HG02759 (cell line): ENCODE measurements around the gene ADCK1.
"Not testable (repeated sequence)": the region's sequence is repeated elsewhere in the genome, so short reads cannot be mapped to it uniquely, and the experiment has no call there.

Source experiments
- ATAC-seq: cut with Tn5 transposase; IDR thresholded peaks from one replicate; pipeline ENCODE4 v1.9.1; 2021; ENCODE audit warnings: mild to moderate bottlenecking, moderate library complexity; ENCODE audit not compliant: unreplicated experiment

Gene ADCK1

DNA sequence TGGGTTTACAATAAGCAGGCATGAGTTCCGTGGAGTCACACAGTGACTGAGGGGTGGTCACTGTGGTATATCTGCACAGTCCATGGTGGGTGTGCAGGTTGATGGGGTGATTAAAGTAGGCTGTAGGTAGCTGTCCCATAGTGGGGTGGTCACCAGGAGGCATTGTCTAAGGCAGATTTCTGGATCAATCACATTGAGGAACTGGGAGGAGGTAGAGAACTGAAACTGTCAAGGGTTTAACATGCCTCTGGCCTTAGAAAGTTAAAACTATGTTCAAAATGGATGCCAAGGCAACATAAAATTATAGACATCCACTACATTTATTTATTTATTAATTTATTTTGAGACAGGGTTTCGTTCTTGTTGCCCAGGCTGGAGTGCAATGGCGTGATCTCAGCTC, 8.3 kb downstream of the ADCK1 start:
- no peak for ATAC-seq

DNA sequence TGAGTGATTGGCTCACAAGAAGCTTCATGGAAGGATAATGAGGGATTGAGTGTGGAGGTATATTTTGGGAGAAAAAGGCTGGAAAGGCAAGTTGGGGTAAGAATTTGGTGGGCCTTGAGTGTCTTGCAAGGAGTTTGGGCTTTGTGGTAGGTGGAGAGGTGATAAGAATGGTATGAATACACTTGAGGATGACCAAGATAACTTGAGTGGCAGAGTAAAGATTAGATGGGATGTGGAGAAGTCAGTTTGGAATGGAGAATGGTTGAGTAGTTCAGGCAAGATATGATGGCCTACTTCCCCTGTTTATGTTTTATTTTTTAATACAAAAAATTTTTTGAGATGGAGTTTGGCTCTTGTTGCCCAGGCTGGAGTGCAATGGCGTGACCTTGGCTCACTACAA, 9.1 kb downstream of the ADCK1 start:
- ATAC-seq: no peak

DNA sequence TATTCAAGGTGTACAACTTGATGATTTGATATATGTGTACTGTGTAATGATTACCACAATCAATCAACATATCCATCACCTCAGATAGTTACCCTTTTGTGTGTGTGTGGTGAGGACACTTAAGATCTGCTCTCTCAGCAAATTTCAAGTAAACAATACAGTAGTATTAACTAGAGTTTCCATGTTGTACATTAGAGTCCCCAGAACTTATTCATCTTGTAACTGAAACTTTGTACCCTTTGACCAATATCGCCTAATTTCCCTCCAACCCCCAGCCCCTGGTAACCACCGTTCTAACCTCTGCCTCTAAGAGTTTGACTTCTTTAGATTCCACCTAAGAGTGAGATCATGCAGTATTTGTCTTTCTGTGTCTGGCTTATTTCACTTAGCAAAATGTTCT, 12.1 kb downstream of the ADCK1 start:
- ATAC-seq: peak; percentile 93

DNA sequence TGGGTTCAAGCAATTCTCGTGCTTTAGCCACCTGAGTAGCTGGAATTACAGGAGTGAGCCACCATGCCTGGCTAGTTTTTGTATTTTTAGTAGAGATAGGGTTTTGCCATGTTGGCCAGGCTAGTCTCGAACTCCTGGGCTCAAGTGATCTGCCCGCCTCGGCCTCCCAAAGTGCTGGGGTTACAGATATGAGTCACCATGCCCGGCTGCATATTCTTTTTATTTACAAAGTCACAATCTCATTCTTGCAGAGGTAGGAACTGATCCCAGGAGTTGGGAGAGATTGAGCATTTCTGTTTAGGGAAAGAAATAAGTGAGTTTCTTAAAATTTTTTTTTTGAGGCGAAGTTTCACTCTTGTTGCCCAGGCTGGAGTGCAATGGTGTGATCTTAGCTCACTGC, 12.8 kb downstream of the ADCK1 start:
- not testable (repeated sequence) for ATAC-seq

DNA sequence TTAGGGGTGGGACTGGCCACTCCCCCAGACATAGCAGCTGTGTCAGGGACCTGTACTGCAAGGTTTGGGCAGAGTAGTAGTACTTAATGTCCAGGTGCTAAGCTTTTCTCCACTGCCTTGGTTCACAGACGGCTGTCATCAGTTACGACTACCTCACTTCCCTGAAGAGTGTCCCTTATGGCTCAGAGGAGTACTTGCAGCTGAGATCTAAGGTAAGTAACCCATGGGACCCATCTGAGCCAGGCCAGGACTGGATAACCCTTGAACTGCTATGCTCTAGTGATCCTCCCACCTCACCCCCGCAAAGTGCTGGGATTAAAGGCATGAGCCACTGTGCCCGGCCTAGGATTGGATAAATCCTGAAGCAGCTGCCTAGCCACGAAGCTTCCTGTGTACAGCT, 22.4 kb downstream of the ADCK1 start:
- ATAC-seq: no peak

DNA sequence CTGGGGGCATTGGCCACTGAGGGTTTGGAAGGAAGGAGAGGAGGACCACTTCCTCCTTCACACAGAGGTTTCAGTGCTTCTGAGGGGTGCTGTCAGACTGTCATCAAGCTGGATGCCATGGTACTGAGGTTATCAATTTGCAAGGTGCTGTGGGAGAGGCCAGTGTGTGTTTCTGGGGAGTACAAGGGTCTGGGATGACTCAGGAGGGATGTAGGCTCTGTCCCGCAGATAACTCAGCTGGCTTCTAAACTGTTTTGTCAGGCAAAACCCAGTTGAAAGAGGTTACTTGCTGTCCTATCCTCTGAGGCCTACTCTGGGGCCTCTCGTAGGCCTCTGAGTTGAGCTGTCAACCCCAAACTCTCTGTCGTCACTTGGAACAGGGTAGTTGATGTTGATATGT, 22.8 kb downstream of the ADCK1 start:
- ATAC-seq: no peak

DNA sequence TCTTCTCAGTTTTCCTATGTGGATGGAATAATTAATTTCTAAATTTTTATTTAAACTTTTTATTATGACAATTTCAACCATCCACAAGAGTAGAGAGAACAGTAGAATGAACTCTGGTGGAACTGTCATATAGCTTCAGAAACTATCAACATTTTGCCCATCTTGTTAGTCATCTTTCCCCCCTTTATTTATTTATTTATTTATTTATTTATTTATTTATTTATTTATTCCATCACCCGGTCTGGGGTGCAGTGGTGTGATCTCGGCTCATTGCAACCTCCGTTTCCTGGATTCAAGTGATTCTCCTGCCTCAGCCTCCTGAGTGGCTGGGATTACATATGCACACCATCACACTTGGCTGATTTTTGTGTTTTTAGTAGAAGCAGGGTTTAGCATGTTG, 23.5 kb downstream of the ADCK1 start:
- no peak for ATAC-seq

DNA sequence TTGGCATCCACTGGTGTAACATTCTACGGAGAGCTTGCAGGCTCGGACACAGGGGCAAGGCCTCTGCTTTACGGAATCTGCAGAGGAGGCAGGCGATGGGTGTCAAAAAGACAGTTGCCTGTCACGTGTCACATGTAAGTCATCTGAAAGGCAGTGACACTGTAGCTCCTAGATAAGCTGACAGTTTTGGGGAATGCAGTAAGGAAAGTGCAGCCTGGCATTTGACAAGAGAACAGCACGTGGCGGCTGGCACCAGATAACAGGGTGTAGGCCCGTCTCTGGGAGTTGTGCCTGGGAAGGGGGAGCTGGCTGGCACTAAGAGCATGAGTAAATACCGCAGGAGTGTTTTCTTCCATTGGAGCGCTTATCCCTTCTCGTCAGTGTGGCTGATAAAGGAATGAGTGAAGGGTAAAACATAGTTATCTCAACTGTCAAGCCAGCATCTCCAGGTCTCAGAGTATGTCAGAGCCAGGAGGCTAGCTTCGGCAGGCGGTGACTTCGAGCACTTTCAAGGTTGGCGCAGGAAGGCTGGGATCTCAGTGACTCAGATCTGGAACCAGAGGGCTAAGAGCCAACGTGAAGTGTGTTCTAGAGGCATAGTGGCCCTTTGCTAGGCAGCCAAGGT, 26.1 kb downstream of the ADCK1 start:
- no peak for ATAC-seq

DNA sequence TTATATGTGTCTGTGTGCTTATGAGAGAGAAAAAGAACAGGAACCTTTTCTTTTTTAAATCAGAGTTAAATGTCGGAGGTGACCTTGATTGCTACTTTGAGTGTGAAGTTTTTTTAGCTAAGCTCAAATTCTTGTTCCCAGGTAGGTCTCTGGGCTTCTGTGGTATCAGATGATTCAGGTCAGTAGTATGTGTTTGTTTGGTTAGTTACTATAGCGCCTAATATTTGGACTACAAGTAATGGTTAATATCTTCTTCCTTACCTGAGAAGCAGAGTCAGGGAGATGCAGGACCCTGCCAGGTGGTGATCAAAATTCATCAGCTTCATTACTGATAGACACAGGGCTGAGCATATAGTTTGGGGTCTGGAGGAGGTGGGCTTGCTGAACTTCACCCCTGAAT, 30.8 kb downstream of the ADCK1 start:
- ATAC-seq: no peak

DNA sequence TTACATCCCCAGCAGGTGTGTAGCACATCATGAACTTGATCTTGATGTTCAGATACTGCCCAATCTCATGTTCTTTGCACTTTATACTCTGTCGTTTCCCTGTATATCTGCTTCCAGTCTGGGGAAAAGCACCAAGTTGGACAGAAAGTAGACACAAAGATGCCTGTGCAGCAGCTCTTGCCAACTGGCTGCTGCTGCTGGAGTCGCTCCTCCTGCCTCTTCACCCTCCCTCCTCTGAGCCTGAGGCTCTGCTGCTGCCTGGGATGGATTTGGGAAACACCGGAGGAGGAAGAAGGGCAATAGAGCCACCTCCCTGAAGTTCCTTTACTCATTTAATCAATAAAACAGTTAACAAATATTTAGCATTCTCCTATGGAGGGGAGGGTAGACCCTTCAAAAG, 32.4 kb downstream of the ADCK1 start:
- ATAC-seq: no peak

DNA sequence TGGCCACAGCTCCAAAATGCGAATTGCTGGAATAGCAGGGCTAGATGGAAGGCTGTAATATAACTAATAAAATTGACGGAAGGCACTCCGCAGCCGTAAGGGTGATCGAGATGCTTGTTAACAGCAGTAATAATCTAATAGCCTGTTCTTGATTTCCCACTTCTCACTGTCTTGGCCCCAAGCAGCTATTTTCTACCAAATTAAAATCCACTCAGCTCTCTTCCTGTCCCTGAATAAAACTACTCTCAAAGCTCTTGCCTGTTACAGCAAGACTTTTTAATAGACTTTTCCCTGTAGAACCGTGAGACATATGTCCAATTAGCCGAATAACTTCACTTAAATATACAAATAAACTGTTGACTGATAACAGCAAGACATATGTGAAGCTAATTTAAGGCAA, 38.0 kb downstream of the ADCK1 start:
- ATAC-seq: no peak

DNA sequence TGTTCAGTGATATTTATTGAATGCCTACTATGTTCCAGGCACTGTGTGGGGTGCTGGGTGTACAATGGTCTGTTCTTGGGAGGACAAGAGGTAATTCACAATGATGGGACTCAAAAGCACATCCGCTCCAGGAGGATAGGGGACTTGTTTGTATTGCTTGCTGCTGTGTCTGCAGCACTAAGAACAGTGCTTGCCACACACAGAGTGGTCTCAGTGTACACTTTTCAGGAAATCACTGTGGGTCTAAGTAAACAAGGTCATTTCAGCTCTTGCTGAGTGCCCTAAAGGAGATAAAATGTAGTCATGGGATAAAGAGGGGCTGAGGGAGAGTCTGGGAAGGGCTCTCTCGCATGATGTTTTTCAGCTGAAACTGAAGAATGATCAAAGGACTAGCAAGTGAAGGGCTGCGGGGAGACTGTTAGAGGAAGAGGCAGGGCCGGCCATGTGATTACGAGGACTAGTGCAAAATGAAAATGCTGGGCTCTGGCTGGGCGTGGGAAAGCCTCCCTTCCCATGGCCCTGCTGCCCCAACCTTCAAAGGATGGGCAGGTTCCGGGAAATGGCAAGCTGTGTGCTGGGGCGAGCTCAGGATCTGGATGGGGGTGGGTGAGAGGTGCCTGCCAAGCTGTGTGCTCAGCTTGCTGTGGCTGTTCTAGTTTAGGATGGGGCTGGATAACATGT, 39.1 kb downstream of the ADCK1 start:
- ATAC-seq: no peak

DNA sequence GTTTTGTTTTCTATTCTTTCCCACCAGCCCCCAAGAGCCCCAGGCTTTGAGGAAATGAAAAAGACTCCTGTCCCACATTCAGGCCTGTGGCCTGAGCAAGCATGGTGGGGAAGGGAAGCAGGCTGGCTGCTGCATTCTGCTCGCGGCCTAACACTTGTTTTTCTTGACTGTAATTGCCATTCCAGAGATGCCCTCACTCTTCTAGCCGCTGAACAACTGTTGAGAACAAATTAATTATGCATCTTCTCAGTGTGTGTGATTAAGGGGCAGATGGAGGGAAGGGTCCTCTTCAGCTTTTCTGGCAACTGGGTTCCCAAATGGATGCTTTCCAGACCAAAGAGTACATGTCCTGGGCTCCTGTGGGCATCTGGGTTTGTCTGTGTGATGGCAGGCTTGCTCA, 43.3 kb downstream of the ADCK1 start:
- no peak for ATAC-seq

DNA sequence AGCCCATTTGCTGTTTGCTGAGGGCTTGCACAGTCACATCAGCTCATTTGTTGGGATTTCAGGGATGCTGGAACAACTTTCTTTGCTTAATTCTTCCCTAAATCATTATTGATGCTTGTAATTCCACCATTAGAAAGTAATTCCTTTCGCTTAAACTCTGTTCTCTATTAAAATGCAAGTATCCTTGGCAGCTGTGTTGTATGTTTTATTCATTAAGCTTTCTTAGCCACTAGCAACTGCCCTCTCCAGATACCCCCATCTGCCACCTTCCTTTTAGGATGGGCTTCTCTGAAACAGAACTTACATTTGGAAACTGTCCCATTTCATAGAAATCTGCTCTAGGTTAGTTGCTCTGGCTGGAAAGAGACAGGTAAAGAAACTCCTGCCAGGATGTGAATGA, 43.7 kb downstream of the ADCK1 start:
- ATAC-seq: no peak

DNA sequence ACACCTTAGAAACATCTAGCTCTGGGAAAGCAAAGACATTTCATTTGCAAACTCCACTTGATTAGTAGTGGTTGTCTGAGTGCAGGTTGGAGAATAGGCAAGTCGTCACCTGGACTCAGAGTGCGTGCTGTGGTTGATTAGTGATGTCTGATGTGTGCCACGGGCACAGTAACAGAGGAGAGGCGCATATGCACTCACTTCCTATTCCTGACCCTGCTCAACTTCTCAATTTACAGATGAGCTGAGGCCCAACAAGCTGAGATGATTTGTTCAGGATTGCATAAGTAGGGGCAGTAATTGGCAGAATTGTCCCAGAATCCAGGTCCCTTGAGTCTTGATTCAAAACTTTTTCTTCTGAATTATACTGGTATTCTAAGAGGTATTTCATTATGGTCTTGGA, 44.9 kb downstream of the ADCK1 start:
- no peak for ATAC-seq

DNA sequence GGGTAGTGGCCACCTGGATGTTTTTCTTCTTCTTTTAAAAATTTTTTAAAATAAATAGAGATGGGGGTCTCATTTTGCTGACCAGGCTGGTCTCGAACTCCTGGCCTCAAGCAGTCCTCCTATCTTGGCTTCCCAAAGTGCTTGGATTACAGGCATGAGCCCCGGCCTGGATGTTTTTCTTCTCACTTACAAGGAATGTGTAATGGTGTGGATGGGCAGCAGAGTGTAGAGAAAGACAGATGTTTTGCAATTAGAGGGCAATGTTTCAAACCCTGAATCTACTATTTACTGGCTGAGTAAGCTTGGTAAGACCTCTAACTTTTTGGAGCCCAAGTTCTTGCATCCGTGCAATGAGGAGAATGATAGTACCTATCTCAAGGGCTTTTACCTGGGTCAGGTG, 48.1 kb downstream of the ADCK1 start:
- ATAC-seq: no peak

DNA sequence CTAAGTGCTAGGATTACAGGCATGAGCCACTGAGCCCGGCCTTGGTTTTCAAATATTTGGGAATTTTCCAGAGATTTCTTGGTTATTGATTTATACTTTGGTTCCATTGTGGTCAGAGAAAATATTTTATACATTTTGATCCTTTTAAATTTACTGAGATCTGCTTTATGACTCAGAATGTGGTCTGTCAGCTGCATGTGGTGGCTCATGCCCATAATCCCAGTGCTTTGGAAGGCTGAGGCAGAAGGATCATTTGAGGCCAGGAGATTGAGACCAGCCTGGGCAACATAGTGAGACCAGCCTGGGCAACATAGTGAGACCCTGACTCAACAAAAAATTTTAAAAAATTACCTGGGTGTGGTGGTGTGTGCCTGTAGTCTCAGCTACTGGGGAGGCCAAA, 49.8 kb downstream of the ADCK1 start:
- ATAC-seq: no peak

DNA sequence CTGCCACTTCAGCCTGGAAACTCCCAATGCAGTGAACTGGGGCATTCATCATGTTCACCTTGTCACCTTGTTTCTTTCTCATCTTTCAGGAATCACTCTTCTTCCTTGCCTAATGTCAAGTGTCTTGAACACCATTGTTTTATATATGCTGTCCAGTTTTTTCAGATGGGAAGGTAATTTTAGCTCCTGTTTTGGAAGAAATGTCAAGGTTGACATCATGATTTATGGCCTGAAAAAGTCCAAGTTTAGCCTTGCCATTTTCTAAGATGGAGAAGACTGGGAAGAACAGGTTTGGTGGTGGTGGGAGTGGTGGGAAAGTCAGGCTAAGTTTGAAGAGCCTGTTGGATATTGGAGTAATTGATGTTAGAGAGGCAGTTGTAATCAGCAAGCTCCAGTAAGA, 54.0 kb downstream of the ADCK1 start:
- ATAC-seq: no peak

DNA sequence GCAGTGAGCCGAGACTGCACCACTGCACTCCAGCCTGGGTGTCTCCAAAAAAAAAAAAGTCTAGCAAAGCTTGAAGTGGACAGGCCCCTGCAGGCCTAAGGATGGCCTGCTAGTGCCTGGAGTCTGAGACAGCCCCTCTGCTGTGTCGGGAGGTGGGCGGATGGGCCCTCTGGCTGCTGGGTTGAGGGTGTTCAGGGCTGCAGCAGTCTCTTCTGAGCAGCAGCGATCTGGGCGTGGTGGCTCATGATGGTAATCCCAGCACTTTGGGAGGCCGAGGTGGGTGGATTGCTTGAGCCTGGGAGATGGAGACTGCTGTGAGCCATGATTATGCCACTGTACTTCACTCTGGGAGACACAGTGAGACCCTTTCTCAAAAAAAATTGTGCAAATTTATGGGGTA, 57.0 kb downstream of the ADCK1 start:
- no peak for ATAC-seq

DNA sequence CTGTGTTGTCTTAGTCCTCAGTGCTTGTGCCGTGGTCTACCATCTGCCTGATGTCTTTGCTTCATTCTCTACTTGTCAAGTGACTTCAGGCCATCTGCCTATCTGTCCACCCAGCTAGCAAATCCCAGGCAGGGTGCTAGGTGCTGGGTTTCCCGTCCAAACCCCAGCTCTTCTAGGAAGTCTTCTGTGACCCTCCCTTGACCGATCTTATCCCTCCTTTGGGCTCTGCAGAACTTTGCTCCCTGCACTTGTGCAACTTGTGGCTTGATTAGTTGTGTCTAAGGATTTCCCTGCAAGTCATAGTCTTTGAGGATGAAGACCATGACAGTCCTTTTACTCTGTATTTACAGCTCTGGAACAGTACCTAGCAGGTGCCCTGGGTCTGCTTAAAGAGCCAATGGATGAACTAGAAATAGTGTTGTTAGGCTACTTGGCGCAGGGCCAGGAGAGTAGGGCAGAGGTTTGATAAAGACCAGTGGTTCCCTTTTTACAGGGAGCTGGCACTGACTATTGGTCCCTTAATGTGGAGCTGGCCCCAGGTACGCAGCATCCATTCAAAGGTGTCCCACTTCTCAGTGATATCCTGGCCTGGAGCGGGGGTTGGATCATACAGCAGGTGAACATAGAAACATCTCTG, 60.1 kb downstream of the ADCK1 start:
- ATAC-seq: no peak

DNA sequence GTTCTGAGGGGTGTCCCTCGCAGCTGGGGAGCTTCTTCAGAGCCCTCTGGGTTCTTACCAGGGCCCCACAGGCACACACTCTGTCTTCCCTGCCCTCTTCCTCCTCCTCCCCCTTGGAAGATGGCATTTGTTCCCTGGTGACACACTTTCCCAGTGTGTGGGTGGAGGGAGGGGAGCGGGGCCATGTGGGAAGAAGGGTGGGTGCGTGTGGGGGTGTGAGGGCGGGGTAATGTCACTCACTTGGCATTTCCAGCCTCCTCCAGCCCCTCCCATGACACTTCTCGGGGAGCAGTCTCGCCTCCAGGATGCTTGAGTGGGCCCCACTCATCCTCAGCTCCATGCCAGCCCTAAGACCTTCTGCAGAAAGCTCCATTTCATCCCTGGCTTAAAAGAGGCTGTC, 61.3 kb downstream of the ADCK1 start:
- ATAC-seq: no peak

DNA sequence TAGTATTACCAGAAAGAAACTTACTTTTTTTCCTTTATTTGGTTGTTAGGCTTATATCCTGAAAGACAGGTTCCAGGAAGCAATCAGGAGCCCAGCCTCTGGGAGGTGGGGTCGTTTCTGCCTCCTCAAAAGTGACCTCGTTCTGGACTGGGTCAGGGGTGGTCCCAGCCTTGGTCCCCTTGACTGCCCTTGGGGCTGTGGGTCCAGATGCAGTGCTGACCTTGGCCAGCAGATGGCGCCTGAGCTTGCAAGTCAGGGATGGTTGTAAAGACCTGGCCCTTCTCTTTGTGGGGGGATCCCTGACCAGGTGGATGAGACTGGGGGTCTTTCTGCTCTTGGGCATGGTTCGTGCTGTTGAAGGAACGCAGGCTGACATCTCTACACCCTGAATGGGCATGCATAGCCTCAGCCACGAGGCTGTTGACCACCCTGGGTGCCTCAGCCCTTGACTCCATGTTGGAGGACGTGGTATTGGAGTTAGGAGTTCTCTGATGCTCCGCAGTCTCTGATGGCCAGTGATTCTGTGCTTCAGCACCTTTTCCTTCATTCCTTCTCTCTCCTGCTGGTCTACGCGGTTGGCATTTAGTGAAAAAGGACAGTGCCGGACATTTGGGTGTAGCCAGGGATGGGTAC, 62.4 kb downstream of the ADCK1 start:
- peak; percentile 78 for ATAC-seq
